ENCODE results near the gene IL6ST. TPM values are rescaled to one million over a fixed set of nuclear protein-coding genes. Genes with fewer than 3 reads are reported as not detected.

IL6ST gene
- total and polyA plus RNA-seq, 9 donors: 45.9 to 406 (median 169) TPM

DNA sequence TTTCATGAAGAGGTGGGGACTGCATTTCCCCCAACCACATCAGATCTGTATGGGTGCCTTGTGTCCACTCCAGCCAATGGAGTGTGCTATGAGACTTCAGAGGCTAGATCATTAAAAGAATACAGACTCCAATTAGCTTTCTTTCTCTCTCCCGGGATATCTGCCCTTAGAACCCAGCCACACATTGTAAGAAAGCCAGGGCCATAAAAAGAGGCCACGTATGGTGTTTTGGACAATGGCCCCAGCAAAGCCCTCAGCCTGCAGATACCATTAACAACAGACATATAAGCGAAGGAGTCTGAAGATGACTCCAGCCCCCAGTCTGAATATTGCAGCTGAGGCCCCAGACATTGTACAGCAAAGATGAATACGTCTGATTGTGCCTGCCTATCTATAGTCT, 21.5 kb downstream of the IL6ST start:
- H3K9me3 ChIP-seq: no peaks in the 10 kb centered on the region
- no peaks in the 10 kb centered on the region for H3K36me3 ChIP-seq
- TF ChIP-seq POLR2A (IDR thresholded peaks at IDR 0.05) (no peak), EP300 (IDR thresholded peaks at IDR 0.05) (no peak)
- TF ChIP-seq, protein P1, sequence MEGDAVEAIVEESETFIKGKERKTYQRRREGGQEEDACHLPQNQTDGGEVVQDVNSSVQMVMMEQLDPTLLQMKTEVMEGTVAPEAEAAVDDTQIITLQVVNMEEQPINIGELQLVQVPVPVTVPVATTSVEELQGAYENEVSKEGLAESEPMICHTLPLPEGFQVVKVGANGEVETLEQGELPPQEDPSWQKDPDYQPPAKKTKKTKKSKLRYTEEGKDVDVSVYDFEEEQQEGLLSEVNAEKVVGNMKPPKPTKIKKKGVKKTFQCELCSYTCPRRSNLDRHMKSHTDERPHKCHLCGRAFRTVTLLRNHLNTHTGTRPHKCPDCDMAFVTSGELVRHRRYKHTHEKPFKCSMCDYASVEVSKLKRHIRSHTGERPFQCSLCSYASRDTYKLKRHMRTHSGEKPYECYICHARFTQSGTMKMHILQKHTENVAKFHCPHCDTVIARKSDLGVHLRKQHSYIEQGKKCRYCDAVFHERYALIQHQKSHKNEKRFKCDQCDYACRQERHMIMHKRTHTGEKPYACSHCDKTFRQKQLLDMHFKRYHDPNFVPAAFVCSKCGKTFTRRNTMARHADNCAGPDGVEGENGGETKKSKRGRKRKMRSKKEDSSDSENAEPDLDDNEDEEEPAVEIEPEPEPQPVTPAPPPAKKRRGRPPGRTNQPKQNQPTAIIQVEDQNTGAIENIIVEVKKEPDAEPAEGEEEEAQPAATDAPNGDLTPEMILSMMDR (IDR thresholded peaks at IDR 0.05): no peak
- intact Hi-C loops (cut with DNase I): no loop called here
- DNase-seq: no peak
- no peak overlapping the region for H3K4me3 ChIP-seq
- no peaks in the 10 kb centered on the region for H3K27me3 ChIP-seq
- peaks cover 5% of the 10 kb centered on the region for H3K4me1 ChIP-seq (ENCODE audit: insufficient read depth)
- whole genome bisulfite sequencing, 3 donors: 80 to 95% (median 95%) methylated on average over 4 of the region's 4 CpGs
- H3K27ac ChIP-seq: no peak overlapping the region

DNA sequence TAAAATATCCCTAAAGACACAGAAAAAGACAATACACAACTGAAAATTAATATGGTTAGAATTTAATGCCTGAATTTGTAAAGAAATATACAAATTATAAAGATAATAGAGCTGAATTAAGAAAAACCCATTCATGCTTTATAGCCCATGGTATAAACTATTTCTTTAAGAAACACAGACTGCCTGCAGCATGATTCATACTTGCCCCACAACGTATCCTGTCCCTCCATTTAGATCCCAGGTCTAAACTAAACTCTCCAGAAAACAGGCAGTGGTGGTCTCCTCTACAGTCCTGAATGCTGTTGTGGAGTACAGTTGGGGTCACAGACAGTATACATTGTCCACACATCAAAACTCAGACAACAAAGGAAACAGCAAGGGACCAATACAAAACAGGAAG, 24.8 kb downstream of the IL6ST start:
- intact Hi-C loops (cut with DNase I): no loop called here
- WGBS, 3 donors: 16 to 43% (median 41%) methylated on average over 1 of the region's 1 CpG
- no peak for DNase-seq
- no peak for TF ChIP-seq EP300 (IDR thresholded peaks at IDR 0.05)
- TF ChIP-seq, protein P1 (IDR thresholded peaks at IDR 0.05): no peak
- TF ChIP-seq POLR2A (IDR thresholded peaks at IDR 0.05): no peak
- H3K36me3 ChIP-seq: no peaks in the 10 kb centered on the region
- no peaks in the 10 kb centered on the region for H3K27me3 ChIP-seq
- no peaks in the 10 kb centered on the region for H3K9me3 ChIP-seq
- H3K4me3 ChIP-seq: no peak overlapping the region
- H3K27ac ChIP-seq: no peak overlapping the region
- peaks cover 3% of the 10 kb centered on the region for H3K4me1 ChIP-seq (ENCODE audit: insufficient read depth)

DNA sequence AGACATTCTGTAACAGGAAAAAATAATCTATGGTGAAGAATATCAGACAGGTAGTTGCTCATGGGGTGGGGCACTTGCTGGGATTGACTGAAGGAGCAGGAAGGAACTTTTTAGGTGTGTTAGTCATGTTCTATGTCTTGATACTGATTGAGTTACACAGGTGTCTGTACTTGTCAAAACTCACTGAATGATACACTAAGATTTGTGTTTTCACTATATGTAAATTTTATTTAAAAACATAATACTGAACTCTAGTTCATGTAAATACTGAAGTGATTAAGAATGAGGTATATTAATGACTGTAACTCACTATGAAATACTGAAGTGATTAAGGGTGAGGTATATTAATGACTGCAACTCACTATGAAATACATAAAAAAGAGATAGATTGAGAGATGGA, 28.5 kb downstream of the IL6ST start:
- no peaks in the 10 kb centered on the region for H3K36me3 ChIP-seq
- intact Hi-C loops (cut with DNase I): no loop called here

GRCh38 chr5:55965525-55965924, 29.2 kb downstream of the IL6ST start:
- H3K36me3 ChIP-seq: no peaks in the 10 kb centered on the region
- H3K9me3 ChIP-seq: no peaks in the 10 kb centered on the region
- WGBS, 3 donors: 69 to 77% (median 76%) methylated on average over 6 of the region's 6 CpGs
- DNase-seq: no peak
- no peaks in the 10 kb centered on the region for H3K27me3 ChIP-seq
- H3K4me1 ChIP-seq (ENCODE audit: insufficient read depth): no peaks in the 10 kb centered on the region
- H3K4me3 ChIP-seq: no peak overlapping the region
- H3K27ac ChIP-seq: no peak overlapping the region
- TF ChIP-seq EP300 (IDR thresholded peaks at IDR 0.05) (no peak), POLR2A (IDR thresholded peaks at IDR 0.05) (no peak)
- TF ChIP-seq, protein P1 (IDR thresholded peaks at IDR 0.05): no peak
- intact Hi-C loops (cut with DNase I): no loop called here

More for the DNA sequence above, 28.5 kb downstream of the IL6ST start:
- Histone ChIP-seq H3K9me3 (no peaks in the 10 kb centered on the region), H3K4me1 (ENCODE audit: insufficient read depth) (no peaks in the 10 kb centered on the region), H3K4me3 (no peak overlapping the region), H3K27ac (no peak overlapping the region), H3K27me3 (no peaks in the 10 kb centered on the region)
- DNase-seq: no peak
- TF ChIP-seq EP300 (IDR thresholded peaks at IDR 0.05): no peak
- TF ChIP-seq POLR2A (IDR thresholded peaks at IDR 0.05): no peak
- TF ChIP-seq, protein P1 (IDR thresholded peaks at IDR 0.05): no peak

DNA sequence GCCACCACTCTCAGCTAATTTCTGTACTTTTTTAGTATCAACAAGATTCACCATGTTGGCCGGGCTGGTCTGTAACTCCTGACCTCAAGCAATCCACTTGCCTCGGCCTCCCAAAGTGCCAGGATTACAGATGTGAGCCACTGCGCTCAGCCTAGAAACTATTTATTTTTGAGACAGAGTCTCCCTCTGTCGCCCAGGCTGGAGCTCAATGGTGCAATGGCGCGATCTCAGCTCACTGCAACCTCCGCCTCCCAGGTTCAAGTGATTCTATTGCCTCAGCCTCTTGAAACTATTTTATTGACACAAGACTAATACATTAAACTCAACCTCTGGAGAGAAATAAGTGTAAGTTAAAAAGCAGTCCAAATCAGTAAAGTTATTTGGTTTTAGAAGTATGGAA, 34.0 kb downstream of the IL6ST start:
- no peaks in the 10 kb centered on the region for H3K36me3 ChIP-seq
- TF ChIP-seq, protein P1 (IDR thresholded peaks at IDR 0.05): no peak
- TF ChIP-seq EP300 (IDR thresholded peaks at IDR 0.05) (no peak), POLR2A (IDR thresholded peaks at IDR 0.05) (no peak)
- WGBS, 3 donors: 97 to 98% (median 98%) methylated on average over 7 of the region's 7 CpGs
- no peaks in the 10 kb centered on the region for H3K9me3 ChIP-seq
- no peak overlapping the region for H3K27ac ChIP-seq
- no peaks in the 10 kb centered on the region for H3K27me3 ChIP-seq
- H3K4me1 ChIP-seq (ENCODE audit: insufficient read depth): no peaks in the 10 kb centered on the region
- no peak overlapping the region for H3K4me3 ChIP-seq
- intact Hi-C loops (cut with DNase I): no loop called here
- DNase-seq: no peak
